ENCODE measurements around the gene VANGL2. TPM values are rescaled to one million over a fixed set of nuclear protein-coding genes. Genes with fewer than 3 reads are reported as not detected.

VANGL2 gene
- total RNA-seq, 1 donor from 2014 or later = 25.5 TPM

DNA sequence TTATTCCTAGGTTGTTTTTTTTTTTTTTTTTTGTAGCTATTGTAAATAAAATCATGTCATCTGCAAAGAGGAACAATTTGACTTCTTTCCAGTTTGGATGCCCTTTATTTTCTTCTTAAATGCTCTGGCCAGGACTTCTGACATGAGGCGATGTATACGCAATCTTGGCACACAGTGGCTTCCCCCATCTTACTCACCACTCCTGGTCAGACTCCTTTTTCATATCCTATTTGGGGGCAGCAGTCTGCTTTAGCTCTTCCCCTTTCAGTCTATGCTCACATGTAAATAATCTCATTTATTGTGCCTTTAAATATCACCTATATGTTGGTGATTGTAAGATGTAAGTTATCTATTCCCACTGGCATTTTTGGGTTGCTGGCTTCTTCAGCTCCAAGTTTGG lies 66.6 kb downstream of the VANGL2 start:
- Histone ChIP-seq H3K4me3 (ENCODE audit: insufficient read depth, low read depth, low read length) (no peak overlapping the region), H3K36me3 (ENCODE audit: insufficient read depth, low read length) (no peaks in the 10 kb centered on the region), H3K79me2 (ENCODE audit: insufficient read depth, low read length) (no peaks in the 10 kb centered on the region), H3K9me3 (ENCODE audit: insufficient read depth, low read depth, low read length) (no peaks in the 10 kb centered on the region), H4K20me1 (ENCODE audit: insufficient read depth, low read length) (no peaks in the 10 kb centered on the region), H3K4me2 (ENCODE audit: low read length) (no peak overlapping the region), H3K4me1 (ENCODE audit: insufficient read depth, low read length) (no peaks in the 10 kb centered on the region), H3K9ac (ENCODE audit: low read length) (no peak overlapping the region), H3K27me3 (ENCODE audit: insufficient read depth, low read length) (no peaks in the 10 kb centered on the region), H2AFZ (ENCODE audit: low read depth, low read length) (no peak overlapping the region), H3K27ac (ENCODE audit: low read depth, low read length) (no peak overlapping the region)
- Mint-ChIP-seq H3K4me3 (ENCODE audit: unreplicated experiment) (no peak overlapping the region), H3K27ac (ENCODE audit: unreplicated experiment) (no peak overlapping the region), H3K9me3 (ENCODE audit: unreplicated experiment) (peaks cover 1% of the 10 kb centered on the region), H3K27me3 (ENCODE audit: low read depth, unreplicated experiment) (peaks cover 2% of the 10 kb centered on the region), H3K36me3 (ENCODE audit: low read depth, unreplicated experiment) (peaks cover 2% of the 10 kb centered on the region), H3K4me1 (ENCODE audit: low read depth, unreplicated experiment) (no peaks in the 10 kb centered on the region)
- DNase-seq (ENCODE audit: low read depth) (no peak), FAIRE-seq (no peak)
- TF ChIP-seq, protein P1, sequence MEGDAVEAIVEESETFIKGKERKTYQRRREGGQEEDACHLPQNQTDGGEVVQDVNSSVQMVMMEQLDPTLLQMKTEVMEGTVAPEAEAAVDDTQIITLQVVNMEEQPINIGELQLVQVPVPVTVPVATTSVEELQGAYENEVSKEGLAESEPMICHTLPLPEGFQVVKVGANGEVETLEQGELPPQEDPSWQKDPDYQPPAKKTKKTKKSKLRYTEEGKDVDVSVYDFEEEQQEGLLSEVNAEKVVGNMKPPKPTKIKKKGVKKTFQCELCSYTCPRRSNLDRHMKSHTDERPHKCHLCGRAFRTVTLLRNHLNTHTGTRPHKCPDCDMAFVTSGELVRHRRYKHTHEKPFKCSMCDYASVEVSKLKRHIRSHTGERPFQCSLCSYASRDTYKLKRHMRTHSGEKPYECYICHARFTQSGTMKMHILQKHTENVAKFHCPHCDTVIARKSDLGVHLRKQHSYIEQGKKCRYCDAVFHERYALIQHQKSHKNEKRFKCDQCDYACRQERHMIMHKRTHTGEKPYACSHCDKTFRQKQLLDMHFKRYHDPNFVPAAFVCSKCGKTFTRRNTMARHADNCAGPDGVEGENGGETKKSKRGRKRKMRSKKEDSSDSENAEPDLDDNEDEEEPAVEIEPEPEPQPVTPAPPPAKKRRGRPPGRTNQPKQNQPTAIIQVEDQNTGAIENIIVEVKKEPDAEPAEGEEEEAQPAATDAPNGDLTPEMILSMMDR (IDR thresholded peaks at IDR 0.05; ENCODE audit: insufficient read depth, low read depth, low read length) = no peak

DNA sequence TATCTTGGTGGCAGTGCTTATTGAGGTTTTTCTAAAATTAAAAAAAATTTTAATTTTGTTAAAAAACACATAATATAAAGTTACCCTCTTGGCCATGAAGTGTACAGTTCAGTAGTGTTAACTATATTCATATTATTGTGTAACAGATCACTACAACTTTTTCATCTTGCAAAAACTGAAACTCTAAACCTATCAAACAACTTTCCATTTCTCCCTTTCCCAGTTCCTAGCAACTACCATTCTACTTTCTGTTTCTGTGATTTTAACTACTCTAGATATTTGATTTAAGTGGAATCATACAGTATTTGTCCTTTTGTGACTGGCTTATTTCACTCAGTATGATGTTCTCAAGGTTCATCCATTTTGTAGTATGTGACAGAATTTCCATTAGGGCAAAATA lies 67.2 kb downstream of the VANGL2 start:
- Histone ChIP-seq H3K79me2 (ENCODE audit: insufficient read depth, low read length) (no peaks in the 10 kb centered on the region), H3K27ac (ENCODE audit: low read depth, low read length) (no peak overlapping the region), H2AFZ (ENCODE audit: low read depth, low read length) (no peak overlapping the region), H3K36me3 (ENCODE audit: insufficient read depth, low read length) (no peaks in the 10 kb centered on the region), H3K4me2 (ENCODE audit: low read length) (no peak overlapping the region), H3K4me1 (ENCODE audit: insufficient read depth, low read length) (no peaks in the 10 kb centered on the region), H4K20me1 (ENCODE audit: insufficient read depth, low read length) (no peaks in the 10 kb centered on the region), H3K27me3 (ENCODE audit: insufficient read depth, low read length) (no peaks in the 10 kb centered on the region), H3K4me3 (ENCODE audit: insufficient read depth, low read depth, low read length) (no peak overlapping the region), H3K9me3 (ENCODE audit: insufficient read depth, low read depth, low read length) (no peaks in the 10 kb centered on the region), H3K9ac (ENCODE audit: low read length) (no peak overlapping the region)
- H3K36me3 Mint-ChIP-seq (ENCODE audit: low read depth, unreplicated experiment) = peaks cover 2% of the 10 kb centered on the region
- peaks cover 1% of the 10 kb centered on the region for H3K9me3 Mint-ChIP-seq (ENCODE audit: unreplicated experiment)
- FAIRE-seq = no peak
- no peak for TF ChIP-seq EZH2 (IDR thresholded peaks at IDR 0.05; ENCODE audit: insufficient read depth, low read length)
- TF ChIP-seq, protein P1 (IDR thresholded peaks at IDR 0.05; ENCODE audit: insufficient read depth, low read depth, low read length) = no peak
- H3K27ac Mint-ChIP-seq (ENCODE audit: unreplicated experiment) = no peak overlapping the region
- no peaks in the 10 kb centered on the region for H3K4me1 Mint-ChIP-seq (ENCODE audit: low read depth, unreplicated experiment)
- H3K4me3 Mint-ChIP-seq (ENCODE audit: unreplicated experiment) = no peak overlapping the region
- DNase-seq (ENCODE audit: low read depth) = no peak
- peaks cover 2% of the 10 kb centered on the region for H3K27me3 Mint-ChIP-seq (ENCODE audit: low read depth, unreplicated experiment)

DNA sequence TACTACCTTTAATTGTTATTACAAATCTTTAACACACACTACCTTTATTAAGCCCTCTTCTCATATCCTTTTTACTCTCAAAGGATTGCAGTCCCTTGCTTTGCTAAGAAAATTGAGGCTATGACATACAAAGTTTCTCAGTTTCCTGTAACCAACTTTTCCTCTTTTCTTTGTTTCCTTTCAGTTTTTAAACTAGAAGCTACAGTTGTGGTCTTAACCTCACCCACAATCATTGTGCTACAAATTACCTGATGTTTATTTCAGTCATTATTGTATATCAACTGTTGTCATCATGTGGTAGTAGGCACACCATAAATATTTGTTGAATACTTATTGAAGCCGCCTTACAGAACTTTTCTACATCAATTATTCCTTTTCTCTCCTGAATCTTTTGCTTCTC lies 70.9 kb downstream of the VANGL2 start:
- Histone ChIP-seq H3K27me3 (ENCODE audit: insufficient read depth, low read length) (no peaks in the 10 kb centered on the region), H3K4me3 (ENCODE audit: insufficient read depth, low read depth, low read length) (no peak overlapping the region), H3K27ac (ENCODE audit: low read depth, low read length) (no peak overlapping the region), H3K9ac (ENCODE audit: low read length) (no peak overlapping the region), H3K4me2 (ENCODE audit: low read length) (no peak overlapping the region), H3K79me2 (ENCODE audit: insufficient read depth, low read length) (no peaks in the 10 kb centered on the region), H4K20me1 (ENCODE audit: insufficient read depth, low read length) (no peaks in the 10 kb centered on the region), H3K4me1 (ENCODE audit: insufficient read depth, low read length) (no peaks in the 10 kb centered on the region), H3K36me3 (ENCODE audit: insufficient read depth, low read length) (no peaks in the 10 kb centered on the region), H3K9me3 (ENCODE audit: insufficient read depth, low read depth, low read length) (no peaks in the 10 kb centered on the region), H2AFZ (ENCODE audit: low read depth, low read length) (no peak overlapping the region)
- Mint-ChIP-seq H3K27ac (ENCODE audit: unreplicated experiment) (no peak overlapping the region), H3K4me1 (ENCODE audit: low read depth, unreplicated experiment) (no peaks in the 10 kb centered on the region), H3K36me3 (ENCODE audit: low read depth, unreplicated experiment) (no peaks in the 10 kb centered on the region), H3K4me3 (ENCODE audit: unreplicated experiment) (no peak overlapping the region), H3K9me3 (ENCODE audit: unreplicated experiment) (no peaks in the 10 kb centered on the region), H3K27me3 (ENCODE audit: low read depth, unreplicated experiment) (no peaks in the 10 kb centered on the region)
- TF ChIP-seq, protein P1 (IDR thresholded peaks at IDR 0.05; ENCODE audit: insufficient read depth, low read depth, low read length) = no peak
- no peak for TF ChIP-seq EZH2 (IDR thresholded peaks at IDR 0.05; ENCODE audit: insufficient read depth, low read length)
- FAIRE-seq (no peak), DNase-seq (ENCODE audit: low read depth) (no peak)

Measured in astrocyte (in vitro differentiated cells and primary cell).